Uterus (tissue), 2 donors: ENCODE measurements around the gene ZCWPW1.

Source experiments
- POLR2A ChIP-seq, 2 donors: fragments of 450-650 bp; IDR thresholded peaks; one replicate each; pipeline ENCODE4 v1.6.1; 2016; ENCODE audit warnings: antibody characterized with exemption in 2 of 2, mild to moderate bottlenecking in 1 of 2, moderate library complexity in 1 of 2
- TF ChIP-seq, protein P1 (sequence below), 4 experiments: fragments of 200-600 bp in 2 of 4; fragments of 450-650 bp in 2 of 4; sonication (generic) in 2 of 4; IDR thresholded peaks; one replicate each; pipeline ENCODE4 v1.5.1; 2016 to 2019; ENCODE audit warnings: antibody characterized with exemption in 4 of 4, mild to moderate bottlenecking in 2 of 4, moderate library complexity in 1 of 4

DNA sequence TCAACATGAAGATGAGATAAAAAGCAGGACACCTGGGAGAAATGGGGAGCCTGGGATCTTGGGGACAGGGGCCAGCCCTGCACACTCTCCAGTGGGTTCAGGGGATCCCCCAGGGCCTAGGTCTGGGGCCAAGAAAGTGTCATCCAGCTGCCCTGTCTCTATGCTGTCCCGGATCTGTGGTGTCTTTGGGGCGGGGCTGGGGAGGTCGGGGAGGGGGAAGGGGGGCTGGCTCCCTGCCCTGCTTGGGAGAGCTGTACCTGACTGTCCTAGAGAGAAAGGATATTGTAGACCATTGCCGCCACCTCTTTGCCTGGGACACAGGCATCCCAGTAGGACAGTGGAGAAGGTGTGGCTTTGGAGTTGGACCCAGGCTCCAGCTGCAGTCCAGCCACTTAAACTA lies 42.5 kb upstream of the ZCWPW1 start:
- TF ChIP-seq, protein P1, sequence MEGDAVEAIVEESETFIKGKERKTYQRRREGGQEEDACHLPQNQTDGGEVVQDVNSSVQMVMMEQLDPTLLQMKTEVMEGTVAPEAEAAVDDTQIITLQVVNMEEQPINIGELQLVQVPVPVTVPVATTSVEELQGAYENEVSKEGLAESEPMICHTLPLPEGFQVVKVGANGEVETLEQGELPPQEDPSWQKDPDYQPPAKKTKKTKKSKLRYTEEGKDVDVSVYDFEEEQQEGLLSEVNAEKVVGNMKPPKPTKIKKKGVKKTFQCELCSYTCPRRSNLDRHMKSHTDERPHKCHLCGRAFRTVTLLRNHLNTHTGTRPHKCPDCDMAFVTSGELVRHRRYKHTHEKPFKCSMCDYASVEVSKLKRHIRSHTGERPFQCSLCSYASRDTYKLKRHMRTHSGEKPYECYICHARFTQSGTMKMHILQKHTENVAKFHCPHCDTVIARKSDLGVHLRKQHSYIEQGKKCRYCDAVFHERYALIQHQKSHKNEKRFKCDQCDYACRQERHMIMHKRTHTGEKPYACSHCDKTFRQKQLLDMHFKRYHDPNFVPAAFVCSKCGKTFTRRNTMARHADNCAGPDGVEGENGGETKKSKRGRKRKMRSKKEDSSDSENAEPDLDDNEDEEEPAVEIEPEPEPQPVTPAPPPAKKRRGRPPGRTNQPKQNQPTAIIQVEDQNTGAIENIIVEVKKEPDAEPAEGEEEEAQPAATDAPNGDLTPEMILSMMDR (IDR thresholded peaks at IDR 0.05) = no peak
- no peak for TF ChIP-seq POLR2A (IDR thresholded peaks at IDR 0.05)
